Endodermal cell (in vitro differentiated cells): Measurements from ENCODE around the gene LIPT2. TPM values are rescaled to one million over a fixed set of nuclear protein-coding genes. Genes with fewer than 3 reads are reported as not detected.

Experiments used
- DNase-seq: peaks from one replicate; pipeline ENCODE4 v3.0.0-alpha.2; 2017
- H3K27ac ChIP-seq: 2 replicates; pipeline ENCODE4 v1.5.1; 2013; ENCODE audit warnings: mild to moderate bottlenecking, low read depth, low read length, moderate library complexity
- H3K27me3 ChIP-seq: 2 replicates; pipeline ENCODE4 v1.6.1; 2013; ENCODE audit warnings: mild to moderate bottlenecking, low read length, moderate library complexity; ENCODE audit not compliant: insufficient read depth, control insufficient read depth, poor library complexity, severe bottlenecking
- H3K36me3 ChIP-seq: 2 replicates; pipeline ENCODE4 v1.7.0; 2013; ENCODE audit warnings: mild to moderate bottlenecking, low read length, moderate library complexity; ENCODE audit not compliant: control insufficient read depth, insufficient read depth
- H3K4me1 ChIP-seq: one replicate; pipeline ENCODE4 v1.7.0; 2013; ENCODE audit warnings: low read length; ENCODE audit not compliant: control insufficient read depth, insufficient read depth
- H3K4me3 ChIP-seq: 2 replicates; pipeline ENCODE4 v1.5.1; 2013; ENCODE audit warnings: mild to moderate bottlenecking, low read length, moderate library complexity
- H3K9ac ChIP-seq: 2 replicates; pipeline ENCODE4 v1.6.1; 2013; ENCODE audit warnings: mild to moderate bottlenecking, low read length, moderate library complexity; ENCODE audit not compliant: poor library complexity, severe bottlenecking; ENCODE audit errors: extremely low read depth
- H3K9me3 ChIP-seq: 2 replicates; pipeline ENCODE4 v1.6.1; 2013; ENCODE audit warnings: mild to moderate bottlenecking, low read length, moderate library complexity; ENCODE audit not compliant: control insufficient read depth
- H3K27ac Mint-ChIP-seq: 2 replicates; pipeline ENCODE4 v1.8.0; 2020; ENCODE audit warnings: mixed read lengths
- H3K27me3 Mint-ChIP-seq: 2 replicates; pipeline ENCODE4 v1.8.0; 2021; ENCODE audit warnings: mild to moderate bottlenecking, mixed read lengths; ENCODE audit not compliant: insufficient read depth
- H3K36me3 Mint-ChIP-seq: 2 replicates; pipeline ENCODE4 v1.8.0; 2020; ENCODE audit warnings: low read depth, mixed read lengths
- H3K4me1 Mint-ChIP-seq: 2 replicates; pipeline ENCODE4 v1.8.0; 2020; ENCODE audit warnings: mixed read lengths
- H3K4me3 Mint-ChIP-seq: 2 replicates; pipeline ENCODE4 v1.8.0; 2020; ENCODE audit warnings: mild to moderate bottlenecking, moderate library complexity, mixed read lengths
- H3K9me3 Mint-ChIP-seq: 2 replicates; pipeline ENCODE4 v1.8.0; 2020; ENCODE audit warnings: mild to moderate bottlenecking, mixed read lengths
- CTCF ChIP-seq: fragments of 200-600 bp; sonication (generic); conservative IDR thresholded peaks from 2 replicates; pipeline ENCODE4 v1.5.0; 2021; ENCODE audit warnings: antibody characterized with exemption, mild to moderate bottlenecking
- WGBS, 2 experiments: methylation state at CpG; one replicate each; pipeline versions ENCODE4 v1.1.5 to v1.1.7; 2013; ENCODE audit warnings: missing lambda C conversion rate in 2 of 2, mixed read lengths in 1 of 2; ENCODE audit not compliant: insufficient coverage in 1 of 2, insufficient read length in 1 of 2; 5-methylcytosine and 5-hydroxymethylcytosine counted together
- total RNA-seq, 2 donors: library from RNA; stranded (reverse); fragmentation: NEBNext Ultra II Directional in 1 of 2; extraction: Animal tissue kit (Norgen Biotek cat#: 25700) in 1 of 2; gene quantifications; 2 replicates in 1 of 2; 3 replicates in 1 of 2; pipeline ENCODE4 v1.2.1, GENCODE V29; 2021

LIPT2 gene
- total RNA-seq, 2 donors from 2014 or later: 6.7 to 9.4 TPM

DNA sequence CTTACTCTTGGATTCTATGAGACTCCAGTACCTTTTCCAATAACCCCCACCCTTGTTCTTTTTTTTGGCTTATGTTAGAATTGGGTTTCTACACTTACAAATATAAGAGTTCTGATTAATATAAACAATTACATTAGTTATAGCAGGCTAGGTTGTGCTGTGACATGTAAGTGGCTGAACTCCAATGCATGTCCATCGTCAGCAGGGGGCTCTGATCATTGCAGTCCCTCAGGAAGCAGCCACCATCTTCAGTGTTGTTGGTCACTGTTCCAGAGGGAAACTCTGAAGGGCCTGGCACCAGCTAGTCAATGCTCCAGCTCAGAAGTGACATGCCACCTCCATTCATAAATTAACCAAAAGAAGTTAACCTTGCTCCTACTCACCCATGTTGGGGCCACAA, 5.6 kb downstream of the LIPT2 start:
- WGBS, 2 experiments: 61 to 86% methylated on average over 1 of the region's 1 CpG
- H3K4me1 ChIP-seq: no peaks in the 10 kb centered on the region
- H3K27me3 Mint-ChIP-seq: no peaks in the 10 kb centered on the region
- no peak overlapping the region for H3K4me3 Mint-ChIP-seq
- no peak overlapping the region for H3K27ac ChIP-seq
- no peaks in the 10 kb centered on the region for H3K36me3 ChIP-seq
- H3K4me1 Mint-ChIP-seq: peaks cover 7% of the 10 kb centered on the region
- DNase-seq: no peak
- no peaks in the 10 kb centered on the region for H3K27me3 ChIP-seq
- no peak overlapping the region for H3K9ac ChIP-seq
- no peaks in the 10 kb centered on the region for H3K9me3 Mint-ChIP-seq
- no peaks in the 10 kb centered on the region for H3K9me3 ChIP-seq
- no peak overlapping the region for H3K27ac Mint-ChIP-seq
- TF ChIP-seq CTCF: peak; percentile 70
- peaks cover 9% of the 10 kb centered on the region for H3K36me3 Mint-ChIP-seq
- no peak overlapping the region for H3K4me3 ChIP-seq

- no peak overlapping the region for H3K9ac ChIP-seq
- Mint-ChIP-seq H3K4me1 (peaks cover 2% of the 10 kb centered on the region), H3K27me3 (no peaks in the 10 kb centered on the region), H3K4me3 (no peak overlapping the region), H3K36me3 (no peaks in the 10 kb centered on the region), H3K9me3 (no peaks in the 10 kb centered on the region), H3K27ac (no peak overlapping the region)
- no peaks in the 10 kb centered on the region for H3K27me3 ChIP-seq
- no peaks in the 10 kb centered on the region for H3K4me1 ChIP-seq
- WGBS, 2 experiments: 86 to 87% methylated on average over 2 of the region's 2 CpGs
- TF ChIP-seq CTCF: no peak
- H3K36me3 ChIP-seq: no peaks in the 10 kb centered on the region
- no peak overlapping the region for H3K27ac ChIP-seq
- H3K4me3 ChIP-seq: no peak overlapping the region
- no peaks in the 10 kb centered on the region for H3K9me3 ChIP-seq
- no peak for DNase-seq
Observed at GRCh38 chr11:74485868-74486267, 7.7 kb downstream of the LIPT2 start.

- Mint-ChIP-seq H3K9me3 (no peaks in the 10 kb centered on the region), H3K27ac (no peak overlapping the region), H3K36me3 (no peaks in the 10 kb centered on the region), H3K4me3 (no peak overlapping the region), H3K27me3 (no peaks in the 10 kb centered on the region), H3K4me1 (peaks cover 2% of the 10 kb centered on the region)
- no peaks in the 10 kb centered on the region for H3K9me3 ChIP-seq
- H3K36me3 ChIP-seq: no peaks in the 10 kb centered on the region
- no peaks in the 10 kb centered on the region for H3K27me3 ChIP-seq
- H3K4me1 ChIP-seq: no peaks in the 10 kb centered on the region
- no peak overlapping the region for H3K9ac ChIP-seq
- 86 to 96% methylated on average over 2 to 3 of the region's 3 CpGs for WGBS, 2 experiments
- no peak for DNase-seq
- no peak overlapping the region for H3K27ac ChIP-seq
- no peak for TF ChIP-seq CTCF
- no peak overlapping the region for H3K4me3 ChIP-seq
Observed at GRCh38 chr11:74480688-74481417, 12.7 kb downstream of the LIPT2 start.
